WI38 (cell line): Measurements from ENCODE around the gene SLC9B2.

Source experiments
- H3K4me3 ChIP-seq: 2 replicates; pipeline ENCODE4 v1.5.1; 2011; ENCODE audit warnings: low read depth, mild to moderate bottlenecking, control low read depth, low read length
- TF ChIP-seq, protein P1 (sequence below): IDR thresholded peaks from 2 replicates; pipeline ENCODE4 v1.5.1; 2012; ENCODE audit warnings: low read depth, mild to moderate bottlenecking, control low read depth, low read length

SLC9B2 gene

DNA sequence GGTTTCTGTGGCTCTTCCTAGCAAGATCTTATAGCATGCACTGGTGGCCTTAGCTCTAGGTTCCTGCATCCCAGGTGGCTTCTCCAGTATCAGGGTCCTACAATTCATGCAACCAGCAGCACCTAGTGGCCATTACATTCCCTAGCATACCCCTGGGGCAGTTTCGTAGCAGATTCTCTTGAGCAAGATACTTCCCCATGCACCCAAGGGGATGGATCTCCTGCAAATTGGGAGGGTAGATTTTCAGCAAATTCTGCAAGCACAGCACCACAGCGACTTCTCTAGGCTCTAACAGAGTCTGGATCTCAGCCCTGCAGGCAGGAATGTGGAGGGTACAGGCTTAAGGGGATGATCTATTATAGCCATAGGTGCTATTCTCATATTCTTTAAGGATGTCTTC lies 44.0 kb downstream of the SLC9B2 start:
- H3K4me3 ChIP-seq = no peak overlapping the region
- TF ChIP-seq, protein P1, sequence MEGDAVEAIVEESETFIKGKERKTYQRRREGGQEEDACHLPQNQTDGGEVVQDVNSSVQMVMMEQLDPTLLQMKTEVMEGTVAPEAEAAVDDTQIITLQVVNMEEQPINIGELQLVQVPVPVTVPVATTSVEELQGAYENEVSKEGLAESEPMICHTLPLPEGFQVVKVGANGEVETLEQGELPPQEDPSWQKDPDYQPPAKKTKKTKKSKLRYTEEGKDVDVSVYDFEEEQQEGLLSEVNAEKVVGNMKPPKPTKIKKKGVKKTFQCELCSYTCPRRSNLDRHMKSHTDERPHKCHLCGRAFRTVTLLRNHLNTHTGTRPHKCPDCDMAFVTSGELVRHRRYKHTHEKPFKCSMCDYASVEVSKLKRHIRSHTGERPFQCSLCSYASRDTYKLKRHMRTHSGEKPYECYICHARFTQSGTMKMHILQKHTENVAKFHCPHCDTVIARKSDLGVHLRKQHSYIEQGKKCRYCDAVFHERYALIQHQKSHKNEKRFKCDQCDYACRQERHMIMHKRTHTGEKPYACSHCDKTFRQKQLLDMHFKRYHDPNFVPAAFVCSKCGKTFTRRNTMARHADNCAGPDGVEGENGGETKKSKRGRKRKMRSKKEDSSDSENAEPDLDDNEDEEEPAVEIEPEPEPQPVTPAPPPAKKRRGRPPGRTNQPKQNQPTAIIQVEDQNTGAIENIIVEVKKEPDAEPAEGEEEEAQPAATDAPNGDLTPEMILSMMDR = peak; percentile 57

DNA sequence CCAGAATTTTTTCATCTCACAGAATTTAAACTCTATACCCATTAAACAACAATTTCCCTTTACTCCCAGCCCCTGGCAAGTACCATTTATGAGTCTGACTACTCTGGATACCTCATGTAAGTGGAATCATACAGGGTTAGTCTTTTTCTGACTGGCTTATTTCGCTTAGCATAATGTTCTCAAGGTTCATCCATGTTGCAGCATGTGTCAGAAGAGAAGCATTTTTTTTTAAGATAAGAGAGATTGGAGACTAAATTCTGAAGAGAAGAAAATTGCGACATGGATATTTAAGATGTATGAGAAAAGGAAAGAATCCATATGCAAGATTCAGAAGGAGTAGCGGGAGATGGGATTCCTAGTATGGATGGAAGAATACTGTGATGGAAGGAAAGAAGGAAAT lies 45.8 kb downstream of the SLC9B2 start:
- TF ChIP-seq, protein P1 = no peak

DNA sequence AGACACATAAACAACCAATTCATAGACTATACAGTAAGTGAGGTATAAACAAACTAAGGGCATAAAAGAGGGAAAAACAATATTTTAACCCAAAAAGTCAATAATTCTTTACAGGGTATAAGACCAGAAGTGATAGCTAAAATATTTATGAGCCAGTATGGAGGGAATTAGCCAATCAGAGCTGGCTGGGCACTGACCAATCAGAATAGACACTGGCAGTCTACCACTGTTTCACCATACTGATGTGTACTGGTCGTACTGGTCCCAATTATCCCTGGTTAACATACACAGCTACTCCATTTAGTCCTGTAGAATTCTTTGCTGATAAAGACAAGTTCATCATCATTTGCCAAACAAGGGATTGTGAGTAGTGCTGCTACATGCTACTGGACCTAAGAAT lies 47.3 kb downstream of the SLC9B2 start:
- TF ChIP-seq, protein P1 = no peak
- no peak overlapping the region for H3K4me3 ChIP-seq

More for the DNA sequence above, 45.8 kb downstream of the SLC9B2 start:
- no peak overlapping the region for H3K4me3 ChIP-seq

DNA sequence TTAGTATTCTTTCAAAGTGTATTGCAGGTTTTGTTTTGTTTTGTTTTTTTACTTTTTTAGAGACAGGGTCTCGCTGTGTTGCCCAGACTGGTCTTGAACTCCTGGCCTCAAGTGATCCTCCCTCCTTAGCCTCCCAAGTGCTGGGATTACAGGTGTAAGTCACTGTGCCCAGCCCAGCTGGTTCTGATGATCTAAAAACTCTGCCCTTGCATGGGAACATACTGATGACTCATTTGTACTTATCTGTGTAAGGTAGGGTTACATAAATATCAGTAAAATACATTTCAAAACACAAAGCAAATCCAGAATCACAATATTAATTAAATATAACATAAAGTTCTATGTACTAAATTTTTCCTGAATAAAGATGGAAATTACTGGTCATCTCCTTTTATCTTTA lies 49.7 kb downstream of the SLC9B2 start:
- no peak overlapping the region for H3K4me3 ChIP-seq
- TF ChIP-seq, protein P1 = no peak

DNA sequence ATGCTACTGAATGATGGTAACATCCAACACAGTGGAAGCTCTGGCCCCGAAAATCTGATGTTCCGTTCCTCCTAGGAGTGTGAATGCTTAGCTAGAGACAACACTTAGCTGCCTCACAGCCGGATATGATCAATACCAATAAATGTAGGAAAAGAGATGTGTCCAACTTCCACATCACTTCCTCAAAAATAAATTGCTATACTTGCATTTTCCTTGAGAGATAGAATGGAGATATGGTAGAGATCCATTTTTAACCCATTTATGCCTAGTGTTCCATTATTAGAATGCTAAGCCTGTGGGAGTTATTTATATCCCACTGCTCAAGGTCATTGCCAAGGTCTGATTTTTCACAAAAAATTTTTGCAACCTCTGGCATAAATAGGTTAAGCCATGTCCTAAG lies 51.6 kb downstream of the SLC9B2 start:
- TF ChIP-seq, protein P1 = no peak

DNA sequence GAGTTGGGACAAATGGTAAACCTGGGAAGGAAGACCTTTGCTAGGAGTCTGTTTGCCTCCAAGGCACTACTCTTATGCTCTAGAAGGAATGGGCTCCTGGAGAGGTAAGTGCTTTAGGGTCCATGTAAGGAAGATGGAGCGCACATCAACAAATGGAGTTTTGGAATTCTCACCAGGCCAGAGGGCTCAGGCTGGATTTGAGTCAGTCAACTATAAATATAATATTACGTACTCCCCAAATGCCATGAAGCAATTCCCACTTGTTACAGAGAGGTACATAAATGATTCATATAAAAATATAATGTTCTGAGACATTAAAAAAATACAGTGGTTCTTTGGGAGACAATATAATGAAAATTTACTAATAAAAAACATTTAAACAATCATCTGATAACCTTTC lies 55.4 kb downstream of the SLC9B2 start:
- no peak overlapping the region for H3K4me3 ChIP-seq
- TF ChIP-seq, protein P1 = no peak

More for the DNA sequence above, 51.6 kb downstream of the SLC9B2 start:
- no peak overlapping the region for H3K4me3 ChIP-seq

DNA sequence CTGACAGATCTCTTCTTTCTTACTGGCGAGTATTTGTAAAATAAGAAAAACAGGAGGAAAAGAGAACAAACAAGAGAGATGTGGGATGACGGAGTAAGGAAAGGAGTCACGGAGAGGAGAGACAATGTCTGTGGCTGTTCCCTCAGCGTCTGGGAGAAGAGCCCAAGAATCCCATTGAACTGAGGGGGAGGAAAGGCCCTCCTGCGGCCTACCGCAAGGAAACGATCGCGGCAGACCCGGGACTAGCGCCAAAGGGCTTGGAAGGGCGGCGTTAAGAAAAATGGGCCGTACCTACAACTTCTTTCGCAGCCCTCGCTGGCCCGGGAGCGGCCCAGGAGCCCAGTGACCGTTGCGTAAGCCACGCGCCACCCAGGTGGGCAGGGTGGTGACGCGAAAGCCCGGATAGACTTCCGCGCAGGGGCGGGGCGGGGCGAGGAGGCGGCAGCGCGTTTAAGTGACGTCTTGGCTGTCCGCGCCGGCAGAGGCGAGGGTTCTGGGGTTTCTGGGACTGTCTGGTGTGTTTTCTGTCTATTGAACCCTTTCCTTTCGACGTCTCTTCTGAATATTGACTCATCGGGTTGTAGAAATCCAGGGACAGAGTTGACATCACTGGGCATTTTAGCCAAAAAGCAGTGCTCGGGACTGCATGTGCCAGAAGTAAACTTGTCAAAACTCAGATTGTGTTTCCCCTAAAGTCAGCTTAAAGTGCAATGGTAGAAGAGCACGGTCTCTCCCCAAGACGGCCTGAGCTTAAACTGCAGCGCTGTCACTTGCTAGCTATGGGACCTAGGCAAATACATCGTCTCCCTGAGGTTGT lies 57.0 kb downstream of the SLC9B2 start, which contains the start of gene SLC9B1:
Gene SLC9B1, minus strand, starts transcription at position 398 of the 817 bp plus-strand sequence. CDS start 27,994 bp downstream, outside the sequence.
- TF ChIP-seq, protein P1 = no peak
- peak within 1 kb of the TSS; percentile 53 for H3K4me3 ChIP-seq
